Hematopoietic multipotent progenitor cell treated with erythropoietin and hydrocortisone succinate and interleukin-3 and kit ligand, for 17 days (in vitro differentiated cells): Measurements from ENCODE around the gene SYMPK.

Experiments used
- DNase-seq: peaks from one replicate; pipeline ENCODE4 v3.0.0-alpha.2; 2015; ENCODE audit warnings: low spot score

Gene SYMPK

GRCh38 chr19:45766869-45767346, 96.0 kb downstream of the SYMPK start:
- DNase-seq = no peak

- DNase-seq = no peak
These were observed 96.6 kb downstream of the SYMPK start for GRCh38 chr19:45766296-45766868.

DNA sequence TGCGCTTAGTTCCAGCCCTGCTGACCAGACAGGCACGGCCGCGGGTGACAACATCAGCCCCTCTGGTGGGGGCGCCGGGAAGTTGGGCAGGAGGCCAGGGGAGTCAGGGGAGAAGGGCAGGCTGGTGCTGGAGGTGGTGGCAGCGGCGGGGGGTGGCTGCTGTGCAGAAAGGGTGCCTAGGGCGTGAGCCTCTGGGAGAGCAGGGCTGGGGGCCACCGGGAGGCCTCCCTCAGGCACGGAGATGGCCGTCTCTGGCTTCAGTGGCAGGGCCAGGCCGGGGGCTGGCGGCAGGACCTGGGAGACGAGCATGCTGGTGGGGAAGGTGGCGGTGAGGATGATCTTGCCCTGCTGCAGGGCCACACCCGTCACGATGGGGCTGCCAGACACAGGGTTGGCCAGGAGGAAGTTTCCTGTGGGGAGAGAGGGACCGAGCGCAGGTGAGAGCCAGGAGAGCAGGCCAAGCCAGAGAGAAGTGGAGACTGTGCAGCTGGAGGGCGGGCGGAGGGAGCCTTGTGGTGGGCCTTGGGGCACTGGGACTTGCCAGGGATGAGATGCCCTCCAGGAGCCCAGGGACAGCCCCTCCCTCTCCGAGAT, 97.1 kb downstream of the SYMPK start:
- DNase-seq = no peak
